NCI-H524 (cell line): Measurements from ENCODE around the gene ZFP2.

Source experiments
- DNase-seq, 2 experiments: peaks; one replicate each; lab custom pipeline; 2025; lab: John Stamatoyannopoulos, UW

Gene ZFP2

DNA sequence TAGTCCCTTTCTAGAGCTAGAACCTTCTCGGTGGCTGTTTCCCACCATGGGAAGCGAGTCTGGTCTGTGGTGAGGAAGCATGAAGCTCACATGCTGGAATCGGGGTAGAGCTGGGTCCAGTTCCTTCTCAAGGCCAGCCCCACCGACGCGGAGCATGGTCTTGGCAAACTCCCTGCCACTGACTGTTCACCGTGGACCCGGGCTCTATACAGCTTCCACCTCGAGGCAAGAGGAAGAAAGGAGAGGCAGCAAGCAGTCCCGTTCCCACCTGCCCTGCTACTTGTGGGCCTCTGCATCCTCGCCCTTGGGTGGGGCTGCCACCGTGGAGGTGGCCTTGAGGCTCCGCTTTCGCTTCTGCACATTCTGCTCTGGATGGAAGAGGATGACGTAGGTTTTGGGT is 85.7 kb downstream of the ZFP2 start:
- no peak for DNase-seq
